Activated naive CD4-positive, alpha-beta T cell treated with anti-CD3 and anti-CD28 coated beads for 36 hours (primary cell): ENCODE measurements around the gene NMT2. TPM values are rescaled to one million over a fixed set of nuclear protein-coding genes. Genes with fewer than 3 reads are reported as not detected.

Source experiments
- CTCF ChIA-PET: fragments of 350-600 bp; sonication (Branson Sonifier 250); formaldehyde crosslinking; loops from one replicate; lab custom pipeline; 2021; ENCODE audit warnings: antibody characterized with exemption; lab: Charles Lee
- DNase-seq: peaks from one replicate; pipeline ENCODE4 v3.0.0-alpha.2; 2020
- H3K27ac Mint-ChIP-seq: one replicate; pipeline ENCODE4 v1.8.0; 2021; ENCODE audit warnings: mild to moderate bottlenecking, mixed read lengths
- H3K27me3 Mint-ChIP-seq: one replicate; pipeline ENCODE4 v1.8.0; 2021; ENCODE audit warnings: low read depth, mixed read lengths
- H3K36me3 Mint-ChIP-seq: one replicate; pipeline ENCODE4 v1.8.0; 2021; ENCODE audit warnings: low read depth, mixed read lengths
- H3K4me1 Mint-ChIP-seq: one replicate; pipeline ENCODE4 v1.8.0; 2021; ENCODE audit warnings: low read depth, mixed read lengths
- H3K4me3 Mint-ChIP-seq: one replicate; pipeline ENCODE4 v1.8.0; 2021; ENCODE audit warnings: mild to moderate bottlenecking, moderate library complexity, mixed read lengths
- H3K9me3 Mint-ChIP-seq: one replicate; pipeline ENCODE4 v1.8.0; 2021; ENCODE audit warnings: mixed read lengths
- intact Hi-C: fragments of 100-400 bp; cut with micrococcal nuclease; formaldehyde crosslinking; loops from one replicate; pipeline ENCODE4 v1.15.1; 2023
- total RNA-seq, 2 experiments: library from RNA; stranded (reverse); gene quantifications; one replicate each; pipeline ENCODE4 v1.2.3, GENCODE V29; 2021

NMT2 gene
- total RNA-seq, 2 experiments from 2014 or later: 20.4 to 22.3 TPM

DNA sequence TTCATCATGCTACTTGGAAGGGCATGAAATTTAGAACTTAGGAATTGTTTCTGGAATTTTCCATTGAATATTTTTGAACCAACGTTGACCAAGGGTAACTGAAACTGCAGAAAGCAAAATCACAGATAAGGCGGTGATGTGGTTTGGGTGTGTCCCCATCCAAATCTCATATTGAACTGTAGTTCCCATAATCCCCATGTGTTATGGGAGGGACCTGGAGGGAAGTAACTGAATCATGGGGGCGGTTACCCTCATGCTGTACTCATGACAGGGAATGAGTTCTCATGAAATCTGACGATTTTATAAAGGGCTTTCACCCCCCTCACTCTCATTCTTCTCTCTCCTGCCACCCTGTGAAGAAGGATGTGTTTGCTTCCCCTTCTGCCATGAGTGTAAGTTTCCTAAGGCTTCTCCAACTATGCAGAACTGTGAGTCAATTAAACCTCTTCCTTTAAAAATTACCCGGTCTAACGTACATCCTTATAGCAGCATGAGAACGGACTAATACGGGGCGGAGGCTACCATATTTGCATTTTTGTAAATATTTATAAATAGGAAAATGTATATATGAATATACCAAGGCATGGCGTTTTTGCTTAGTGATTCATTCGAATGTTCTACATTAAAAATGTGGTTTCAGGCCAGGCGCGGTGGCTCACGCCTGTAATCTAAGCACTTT lies 12.4 kb downstream of the NMT2 start:
- H3K4me3 Mint-ChIP-seq: no peak overlapping the region
- CTCF ChIA-PET: no interaction called here
- H3K27ac Mint-ChIP-seq: no peak overlapping the region
- intact Hi-C loops: no loop called here
- peaks cover 30% of the 10 kb centered on the region for H3K4me1 Mint-ChIP-seq
- H3K9me3 Mint-ChIP-seq: no peaks in the 10 kb centered on the region
- peaks cover 4% of the 10 kb centered on the region for H3K36me3 Mint-ChIP-seq
- no peaks in the 10 kb centered on the region for H3K27me3 Mint-ChIP-seq
- DNase-seq: no peak

DNA sequence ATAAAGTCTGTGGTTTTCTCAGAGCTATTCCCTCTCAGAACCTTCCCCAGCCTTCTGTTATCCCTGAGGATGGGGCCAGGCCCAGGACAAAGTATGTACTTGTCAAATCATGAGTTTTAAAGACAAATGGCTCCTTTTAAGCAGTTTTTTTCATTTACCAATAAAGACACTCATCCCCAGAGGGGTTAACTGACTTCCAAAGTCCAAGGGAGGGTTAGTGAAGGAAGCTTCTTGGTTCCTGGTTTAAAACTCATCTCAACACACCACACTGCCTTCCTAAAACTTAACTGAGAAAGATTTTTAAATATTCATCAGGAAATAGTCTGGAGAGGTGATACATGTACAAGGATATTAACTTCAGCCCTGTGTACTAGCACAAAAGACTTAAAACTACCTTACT lies 15.9 kb downstream of the NMT2 start:
- peaks cover 4% of the 10 kb centered on the region for H3K36me3 Mint-ChIP-seq
- no peaks in the 10 kb centered on the region for H3K27me3 Mint-ChIP-seq
- H3K27ac Mint-ChIP-seq: no peak overlapping the region
- CTCF ChIA-PET: interaction anchor here (1.0 to 1.3 kb wide), 2 partner anchors 10 to 11 kb away, joined by 3 read pairs; no protein-coding TSS in a partner anchor
- peaks cover 22% of the 10 kb centered on the region for H3K4me1 Mint-ChIP-seq
- H3K9me3 Mint-ChIP-seq: no peaks in the 10 kb centered on the region
- H3K4me3 Mint-ChIP-seq: no peak overlapping the region
- no peak for DNase-seq
- intact Hi-C loops: no loop called here

DNA sequence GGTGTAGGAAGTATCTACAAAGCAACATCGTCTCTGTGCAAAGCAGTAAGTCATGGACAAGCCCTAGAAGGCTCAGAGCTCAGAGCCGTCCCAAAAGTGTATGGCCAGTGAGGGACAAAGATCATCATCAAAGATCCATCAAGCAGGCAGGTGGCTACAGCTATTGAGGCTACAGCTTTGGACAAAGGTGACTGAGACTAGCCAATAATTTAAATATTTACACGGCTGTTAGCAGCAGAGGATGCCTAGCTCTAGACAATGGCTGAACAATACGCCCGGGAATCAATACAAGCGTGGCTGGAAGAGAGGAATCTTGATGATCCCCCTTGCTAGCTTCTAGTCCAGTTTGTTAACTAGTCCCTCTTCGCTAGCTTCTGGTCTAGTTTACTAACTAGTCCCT lies 17.9 kb downstream of the NMT2 start:
- no peaks in the 10 kb centered on the region for H3K27me3 Mint-ChIP-seq
- peaks cover 4% of the 10 kb centered on the region for H3K36me3 Mint-ChIP-seq
- no peak overlapping the region for H3K27ac Mint-ChIP-seq
- H3K9me3 Mint-ChIP-seq: no peaks in the 10 kb centered on the region
- intact Hi-C loops: no loop called here
- no peak for DNase-seq
- H3K4me3 Mint-ChIP-seq: no peak overlapping the region
- H3K4me1 Mint-ChIP-seq: peaks cover 22% of the 10 kb centered on the region
- CTCF ChIA-PET: interaction anchor here (0.6 to 1.8 kb wide), 2 partner anchors 16 to 157 kb away, joined by 5 to 9 read pairs; no protein-coding TSS in a partner anchor

DNA sequence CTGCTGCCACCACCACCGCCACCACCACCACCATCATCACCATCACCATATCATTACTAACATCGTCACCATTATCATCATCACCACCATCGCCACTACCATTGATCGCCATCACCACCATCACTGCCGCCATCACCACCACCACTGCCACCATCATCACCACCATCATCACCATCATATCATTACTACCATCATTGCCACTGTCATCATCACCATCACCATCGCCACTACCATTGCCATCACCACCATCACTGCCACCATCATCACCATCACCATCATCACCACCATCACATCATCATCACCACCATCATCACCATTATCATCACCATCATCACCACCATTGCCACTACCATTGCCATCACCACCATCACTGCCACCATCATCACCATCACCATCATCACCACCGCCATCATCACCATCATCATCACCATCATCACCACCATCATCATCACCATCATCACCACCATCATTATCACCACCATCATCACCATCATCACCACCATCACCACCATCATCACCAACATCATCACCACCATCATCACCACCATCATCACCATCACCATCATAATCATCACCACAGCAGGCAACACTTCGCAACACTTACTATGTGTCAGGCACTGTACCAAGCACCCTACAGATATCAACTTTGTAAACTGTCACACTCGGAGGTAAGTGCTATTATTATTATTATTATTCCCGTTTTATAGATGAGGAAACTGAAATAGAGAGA lies 19.3 kb downstream of the NMT2 start:
- intact Hi-C loops: no loop called here
- CTCF ChIA-PET: interaction anchor here (1.1 kb wide), 1 partner anchor 10 kb away, joined by 3 read pairs; no protein-coding TSS in a partner anchor

DNA sequence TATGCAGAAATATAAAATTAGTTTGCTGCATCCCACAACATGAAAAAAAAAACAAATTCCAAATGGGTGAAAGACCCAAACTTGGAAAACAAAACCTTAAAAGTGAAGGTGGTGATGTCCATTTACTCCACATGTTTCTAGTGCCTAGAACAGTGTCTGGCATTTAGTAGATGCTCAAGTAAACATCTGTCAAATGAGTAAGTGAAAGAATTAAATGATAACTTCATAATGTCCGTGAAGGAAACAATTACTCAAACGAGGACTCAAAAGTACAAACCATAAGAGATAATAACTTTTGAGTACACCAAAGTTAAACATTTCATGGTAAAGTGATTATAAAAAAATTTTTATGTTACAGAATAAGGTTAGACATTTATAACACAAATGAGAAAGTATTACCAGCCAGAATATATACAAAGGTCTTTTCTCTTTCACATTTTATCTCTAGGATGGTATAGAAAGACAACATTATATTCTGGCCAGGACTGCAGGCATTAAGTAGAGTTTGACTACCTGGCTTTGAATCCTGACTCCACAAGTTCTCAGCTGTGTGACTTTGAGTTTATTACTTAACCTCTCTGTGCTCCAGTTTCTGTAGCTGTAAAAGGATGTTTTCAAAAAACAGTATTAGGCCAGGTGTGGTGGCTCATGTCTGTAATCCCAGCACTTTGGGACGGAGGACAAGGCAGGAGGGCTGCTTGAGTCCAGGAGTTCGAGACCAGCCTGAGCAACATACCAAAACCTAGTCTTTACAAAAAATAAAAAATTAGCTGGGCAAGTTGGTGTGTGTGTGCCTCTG lies 20.7 kb downstream of the NMT2 start:
- intact Hi-C loops: no loop called here
- Mint-ChIP-seq H3K27me3 (no peaks in the 10 kb centered on the region), H3K36me3 (no peaks in the 10 kb centered on the region), H3K27ac (no peak overlapping the region), H3K4me1 (peaks cover 29% of the 10 kb centered on the region), H3K9me3 (no peaks in the 10 kb centered on the region), H3K4me3 (no peak overlapping the region)
- no peak for DNase-seq
- CTCF ChIA-PET: interaction anchor here (1.1 kb wide), 1 partner anchor 9 kb away, joined by 3 read pairs; no protein-coding TSS in a partner anchor

More for the DNA sequence above, 19.3 kb downstream of the NMT2 start:
- H3K36me3 Mint-ChIP-seq: no peaks in the 10 kb centered on the region
- H3K4me1 Mint-ChIP-seq: peaks cover 26% of the 10 kb centered on the region
- no peaks in the 10 kb centered on the region for H3K27me3 Mint-ChIP-seq
- H3K27ac Mint-ChIP-seq: no peak overlapping the region
- H3K9me3 Mint-ChIP-seq: no peaks in the 10 kb centered on the region
- no peak overlapping the region for H3K4me3 Mint-ChIP-seq
- DNase-seq: no peak

DNA sequence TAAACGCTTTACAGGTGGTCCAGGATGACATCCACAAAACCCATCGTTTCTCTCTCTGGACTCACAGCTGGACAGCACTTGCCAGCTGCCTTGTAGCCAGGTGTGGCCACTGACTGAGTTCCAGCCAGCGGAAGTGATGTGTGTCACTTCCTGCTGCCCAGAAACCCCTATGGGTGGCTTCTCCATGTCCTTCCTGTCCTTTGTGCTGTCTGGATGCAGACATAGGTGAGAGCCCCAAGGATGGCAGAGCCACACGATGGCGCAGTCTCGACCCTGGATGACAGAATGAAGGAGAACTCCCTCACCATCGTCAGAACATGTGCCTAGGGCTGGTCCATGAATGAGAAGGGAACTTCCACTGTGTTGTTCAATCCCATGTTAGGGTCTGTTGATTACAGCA lies 22.1 kb downstream of the NMT2 start:
- Mint-ChIP-seq H3K27me3 (no peaks in the 10 kb centered on the region), H3K4me3 (no peak overlapping the region), H3K36me3 (peaks cover 1% of the 10 kb centered on the region), H3K27ac (no peak overlapping the region), H3K4me1 (peaks cover 37% of the 10 kb centered on the region), H3K9me3 (no peaks in the 10 kb centered on the region)
- intact Hi-C loops: no loop called here
- DNase-seq: no peak
- CTCF ChIA-PET: no interaction called here

DNA sequence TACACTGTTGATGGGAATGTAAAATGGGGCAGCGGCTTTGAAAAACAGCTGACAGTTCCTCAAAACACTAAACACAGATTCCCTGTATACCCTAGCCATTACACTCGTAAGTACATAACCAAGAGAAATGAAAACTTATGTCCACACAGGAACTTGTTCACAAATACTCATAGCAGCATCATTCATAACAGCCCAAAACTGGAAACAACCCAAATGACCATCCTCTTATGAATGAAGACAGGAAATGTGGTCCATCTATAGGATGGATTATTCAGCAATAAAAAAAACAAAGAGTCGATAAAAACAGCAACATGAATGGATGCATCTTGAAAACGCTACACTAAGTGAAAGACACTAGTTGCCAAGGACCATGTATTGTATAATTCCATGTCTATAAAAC lies 23.7 kb downstream of the NMT2 start:
- H3K9me3 Mint-ChIP-seq: no peaks in the 10 kb centered on the region
- no peaks in the 10 kb centered on the region for H3K27me3 Mint-ChIP-seq
- intact Hi-C loops: no loop called here
- H3K27ac Mint-ChIP-seq: no peak overlapping the region
- no peak overlapping the region for H3K4me3 Mint-ChIP-seq
- peaks cover 46% of the 10 kb centered on the region for H3K4me1 Mint-ChIP-seq
- CTCF ChIA-PET: interaction anchor here (0.6 to 2.1 kb wide), 4 partner anchors 11 to 372 kb away, joined by 3 to 6 read pairs (median 4); no protein-coding TSS in a partner anchor
- no peak for DNase-seq
- peaks cover 4% of the 10 kb centered on the region for H3K36me3 Mint-ChIP-seq

DNA sequence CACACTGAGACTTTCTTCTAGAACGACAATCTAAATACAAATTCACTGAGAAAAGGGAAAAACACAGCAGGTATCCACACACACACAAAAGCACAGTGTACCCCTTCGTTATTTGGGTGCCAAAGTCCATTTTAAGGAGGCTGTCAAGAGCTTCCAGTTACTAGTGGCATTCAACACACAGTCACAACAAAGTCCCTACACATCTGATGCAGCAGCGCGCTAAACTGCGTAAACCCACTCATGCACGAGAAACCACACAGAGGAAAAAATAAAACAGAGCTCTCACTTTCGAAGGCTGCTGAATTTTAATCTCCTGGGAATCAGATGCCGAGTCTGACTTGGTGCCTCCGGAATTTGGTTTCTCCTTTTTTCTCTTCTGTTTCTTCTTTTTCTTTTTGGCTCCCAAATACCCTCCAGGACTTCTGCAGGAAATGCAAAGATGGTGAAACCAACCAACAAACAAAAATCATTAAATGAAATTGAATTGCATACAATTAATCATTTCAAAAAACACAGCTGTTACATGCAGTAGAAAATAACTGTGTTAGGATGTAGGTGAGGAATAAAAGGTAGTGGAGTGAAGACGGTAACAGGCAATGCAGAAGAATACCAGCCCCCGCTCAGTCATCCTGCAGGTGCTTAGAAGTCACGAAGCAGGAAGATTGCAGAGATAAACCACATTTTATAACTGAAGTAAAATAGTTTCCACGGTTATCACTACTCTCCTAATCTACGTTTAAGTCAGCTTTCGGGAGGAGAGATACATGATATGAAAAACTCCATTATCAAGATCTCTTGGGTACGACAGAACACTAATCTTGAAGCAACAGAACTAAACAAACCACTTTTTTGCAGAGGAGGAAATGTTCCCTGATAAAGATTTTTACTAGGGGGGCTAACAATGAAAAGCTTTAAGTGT lies 27.1 kb downstream of the NMT2 start:
- no peaks in the 10 kb centered on the region for H3K9me3 Mint-ChIP-seq
- H3K27me3 Mint-ChIP-seq: no peaks in the 10 kb centered on the region
- peaks cover 38% of the 10 kb centered on the region for H3K4me1 Mint-ChIP-seq
- intact Hi-C loops: loop anchor here (1.0 kb wide), 3 partner anchors 18 to 68 kb away; no protein-coding TSS in a partner anchor
- DNase-seq: peak; percentile 59
- H3K4me3 Mint-ChIP-seq: peak overlapping the region; percentile 67
- CTCF ChIA-PET: interaction anchor here (1.0 to 2.7 kb wide), 6 partner anchors 9 to 35 kb away, joined by 3 to 14 read pairs (median 8); no protein-coding TSS in a partner anchor
- H3K36me3 Mint-ChIP-seq: peaks cover 11% of the 10 kb centered on the region
- H3K27ac Mint-ChIP-seq: peak overlapping the region; percentile 25

DNA sequence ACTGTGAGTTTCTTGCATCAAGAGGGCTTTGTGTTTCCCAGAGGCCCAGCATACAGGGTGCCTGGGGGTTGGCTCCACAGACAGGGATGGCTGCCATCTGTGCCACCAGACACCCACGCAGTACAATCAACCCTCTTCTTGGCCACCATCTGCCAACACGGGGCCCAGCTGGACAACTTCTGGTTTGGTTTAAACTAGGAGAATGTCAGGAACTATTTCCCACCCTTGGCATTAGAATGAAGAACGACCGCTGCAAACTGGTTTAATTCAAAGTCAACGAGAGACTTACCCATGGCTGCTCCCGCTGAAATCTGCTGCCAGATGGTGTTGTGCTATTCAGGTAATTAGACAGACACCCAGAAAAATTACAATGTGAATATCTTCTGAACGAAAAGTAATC lies 27.8 kb downstream of the NMT2 start:
- no peak for DNase-seq
- Mint-ChIP-seq H3K4me3 (no peak overlapping the region), H3K4me1 (peaks cover 33% of the 10 kb centered on the region), H3K36me3 (peaks cover 11% of the 10 kb centered on the region), H3K9me3 (no peaks in the 10 kb centered on the region), H3K27me3 (no peaks in the 10 kb centered on the region), H3K27ac (no peak overlapping the region)
- intact Hi-C loops: loop anchor here (1.0 kb wide), 3 partner anchors 17 to 69 kb away; no protein-coding TSS in a partner anchor
- CTCF ChIA-PET: interaction anchor here (1.0 to 2.7 kb wide), 5 partner anchors 12 to 35 kb away, joined by 3 to 14 read pairs (median 9); no protein-coding TSS in a partner anchor

DNA sequence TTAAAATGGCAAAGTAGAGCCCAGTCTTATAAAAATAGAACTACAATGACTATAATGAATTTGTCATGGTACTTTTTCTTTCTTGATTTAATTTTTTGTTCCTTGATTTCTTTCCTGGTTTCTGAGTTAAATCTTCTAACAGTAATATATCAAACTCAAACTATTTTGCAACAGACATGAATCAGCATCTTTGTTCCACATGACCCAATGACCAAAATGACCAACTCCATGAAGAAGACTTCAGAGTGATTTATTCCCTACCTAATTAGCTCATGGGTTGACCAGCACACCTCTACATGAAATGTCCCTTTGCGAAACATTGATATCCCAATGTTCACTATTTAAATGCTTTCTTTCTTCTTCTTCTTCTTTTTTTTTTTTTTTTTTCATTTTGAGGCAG lies 30.9 kb downstream of the NMT2 start:
- Mint-ChIP-seq H3K27ac (no peak overlapping the region), H3K27me3 (no peaks in the 10 kb centered on the region), H3K36me3 (peaks cover 29% of the 10 kb centered on the region), H3K9me3 (no peaks in the 10 kb centered on the region), H3K4me1 (peaks cover 22% of the 10 kb centered on the region), H3K4me3 (no peak overlapping the region)
- intact Hi-C loops: no loop called here
- CTCF ChIA-PET: no interaction called here
- no peak for DNase-seq

DNA sequence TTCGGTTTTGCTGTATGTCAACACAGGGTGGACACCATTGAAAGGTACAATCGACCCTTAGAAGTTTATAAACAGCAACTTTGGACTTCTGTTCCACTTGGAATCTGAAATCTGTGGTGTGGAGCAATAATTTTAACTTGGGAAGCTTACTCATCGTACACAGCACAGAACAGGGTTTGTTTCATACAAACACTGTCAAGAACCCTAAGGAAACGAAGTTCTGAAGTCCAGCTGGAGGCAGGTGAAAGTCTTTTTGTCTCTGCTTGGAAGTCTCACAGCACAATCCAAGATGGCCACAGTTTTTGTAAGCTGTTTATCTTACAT lies 31.5 kb downstream of the NMT2 start:
- CTCF ChIA-PET: no interaction called here
- Mint-ChIP-seq H3K36me3 (peaks cover 29% of the 10 kb centered on the region), H3K27me3 (no peaks in the 10 kb centered on the region), H3K4me3 (no peak overlapping the region), H3K27ac (no peak overlapping the region), H3K4me1 (peaks cover 16% of the 10 kb centered on the region), H3K9me3 (no peaks in the 10 kb centered on the region)
- intact Hi-C loops: no loop called here
- no peak for DNase-seq
